ENCODE results near the gene FMO5.
"Not testable (repeated sequence)": the region's sequence is repeated elsewhere in the genome, so short reads cannot be mapped to it uniquely, and the experiment has no call there.

FMO5 gene

GRCh38 chr1:147238925-147239820, 14.0 kb upstream of the FMO5 start:
- no peak for DNase-seq

GRCh38 chr1:147238053-147238902, 13.1 kb upstream of the FMO5 start:
- DNase-seq: no peak

GRCh38 chr1:147236959-147237791, 12.0 kb upstream of the FMO5 start:
- DNase-seq: no peak

GRCh38 chr1:147236448-147236847, 11.3 kb upstream of the FMO5 start:
- DNase-seq: no peak

- DNase-seq: no peak
Measured at GRCh38 chr1:147235822-147236221, 10.7 kb upstream of the FMO5 start.

GRCh38 chr1:147233903-147234302, 8.8 kb upstream of the FMO5 start:
- DNase-seq: not testable (repeated sequence)

- DNase-seq: not testable (repeated sequence)
Measured at GRCh38 chr1:147231032-147231431, 5.9 kb upstream of the FMO5 start.

GRCh38 chr1:147223740-147224615, 1.2 kb downstream of the FMO5 start:
- no peak for DNase-seq

GRCh38 chr1:147218606-147219005, 6.5 kb downstream of the FMO5 start:
- DNase-seq: no peak

- no peak for DNase-seq
Measured at GRCh38 chr1:147217141-147217540, 8.0 kb downstream of the FMO5 start.

- no peak for DNase-seq
Measured at GRCh38 chr1:147216124-147216523, 9.0 kb downstream of the FMO5 start.

- DNase-seq: no peak
Measured at GRCh38 chr1:147215540-147215916, 9.6 kb downstream of the FMO5 start.

GRCh38 chr1:147214842-147215539, 10.1 kb downstream of the FMO5 start:
- DNase-seq: no peak

GRCh38 chr1:147214325-147214724, 10.8 kb downstream of the FMO5 start:
- DNase-seq: no peak

- DNase-seq: no peak
Measured at GRCh38 chr1:147213271-147213670, 11.9 kb downstream of the FMO5 start.

GRCh38 chr1:147211577-147211976, 13.6 kb downstream of the FMO5 start:
- DNase-seq: no peak

- DNase-seq: no peak
Measured at GRCh38 chr1:147210987-147211386, 14.2 kb downstream of the FMO5 start.

- no peak for DNase-seq
Measured at GRCh38 chr1:147209825-147210821, 15.0 kb downstream of the FMO5 start.

- no peak for DNase-seq
Measured at GRCh38 chr1:147208619-147209018, 16.5 kb downstream of the FMO5 start.

GRCh38 chr1:147207192-147207591, 17.9 kb downstream of the FMO5 start:
- DNase-seq: no peak
